ENCODE results near the gene CREB3L1.
"Not testable (repeated sequence)": the region's sequence is repeated elsewhere in the genome, so short reads cannot be mapped to it uniquely, and the experiment has no call there.

The CREB3L1 gene

GRCh38 chr11:46296528-46297448, 19.3 kb downstream of the CREB3L1 start:
- H3K4me3 ChIP-seq (ENCODE audit: low read depth, low read length) = no peak overlapping the region
- no peak for DNase-seq (ENCODE audit: low read depth)
- peak; percentile 59 for TF ChIP-seq CTCF (IDR thresholded peaks at IDR 0.05; ENCODE audit: low read depth, low read length, missing control alignments)

- TF ChIP-seq CTCF (IDR thresholded peaks at IDR 0.05; ENCODE audit: low read depth, low read length, missing control alignments) = no peak
- H3K4me3 ChIP-seq (ENCODE audit: low read depth, low read length) = no peak overlapping the region
- no peak for DNase-seq (ENCODE audit: low read depth)
These were observed 21.4 kb downstream of the CREB3L1 start for GRCh38 chr11:46298699-46299433.

- peak; percentile 12 for TF ChIP-seq CTCF (IDR thresholded peaks at IDR 0.05; ENCODE audit: low read depth, low read length, missing control alignments)
- no peak for DNase-seq (ENCODE audit: low read depth)
These were observed 22.0 kb downstream of the CREB3L1 start for GRCh38 chr11:46299451-46299961.

GRCh38 chr11:46300270-46300669, 22.8 kb downstream of the CREB3L1 start:
- no peak overlapping the region for H3K4me3 ChIP-seq (ENCODE audit: low read depth, low read length)
- no peak for TF ChIP-seq CTCF (IDR thresholded peaks at IDR 0.05; ENCODE audit: low read depth, low read length, missing control alignments)
- DNase-seq (ENCODE audit: low read depth) = no peak

More at GRCh38 chr11:46299451-46299961, 22.0 kb downstream of the CREB3L1 start:
- H3K4me3 ChIP-seq (ENCODE audit: low read depth, low read length) = no peak overlapping the region

- H3K4me3 ChIP-seq (ENCODE audit: low read depth, low read length) = no peak overlapping the region
- peak; percentile 87 for DNase-seq (ENCODE audit: low read depth)
- TF ChIP-seq CTCF (IDR thresholded peaks at IDR 0.05; ENCODE audit: low read depth, low read length, missing control alignments) = no peak
These were observed 25.4 kb downstream of the CREB3L1 start for GRCh38 chr11:46302866-46303265.

GRCh38 chr11:46304036-46304435, 26.6 kb downstream of the CREB3L1 start:
- H3K4me3 ChIP-seq (ENCODE audit: low read depth, low read length); DNase-seq (ENCODE audit: low read depth): not testable (repeated sequence)

GRCh38 chr11:46304605-46305179, 27.2 kb downstream of the CREB3L1 start:
- DNase-seq (ENCODE audit: low read depth) = no peak
- TF ChIP-seq CTCF (IDR thresholded peaks at IDR 0.05; ENCODE audit: low read depth, low read length, missing control alignments) = no peak
- H3K4me3 ChIP-seq (ENCODE audit: low read depth, low read length) = no peak overlapping the region
